Stimulated activated naive CD4-positive, alpha-beta T cell treated with Interleukin-2 at 50 U/mL for 16 hours (primary cell): ENCODE results near the gene NKX2-3.

Experiments
- DNase-seq: peaks from one replicate; lab custom pipeline; 2025; lab: John Stamatoyannopoulos, UW

NKX2-3 gene

DNA sequence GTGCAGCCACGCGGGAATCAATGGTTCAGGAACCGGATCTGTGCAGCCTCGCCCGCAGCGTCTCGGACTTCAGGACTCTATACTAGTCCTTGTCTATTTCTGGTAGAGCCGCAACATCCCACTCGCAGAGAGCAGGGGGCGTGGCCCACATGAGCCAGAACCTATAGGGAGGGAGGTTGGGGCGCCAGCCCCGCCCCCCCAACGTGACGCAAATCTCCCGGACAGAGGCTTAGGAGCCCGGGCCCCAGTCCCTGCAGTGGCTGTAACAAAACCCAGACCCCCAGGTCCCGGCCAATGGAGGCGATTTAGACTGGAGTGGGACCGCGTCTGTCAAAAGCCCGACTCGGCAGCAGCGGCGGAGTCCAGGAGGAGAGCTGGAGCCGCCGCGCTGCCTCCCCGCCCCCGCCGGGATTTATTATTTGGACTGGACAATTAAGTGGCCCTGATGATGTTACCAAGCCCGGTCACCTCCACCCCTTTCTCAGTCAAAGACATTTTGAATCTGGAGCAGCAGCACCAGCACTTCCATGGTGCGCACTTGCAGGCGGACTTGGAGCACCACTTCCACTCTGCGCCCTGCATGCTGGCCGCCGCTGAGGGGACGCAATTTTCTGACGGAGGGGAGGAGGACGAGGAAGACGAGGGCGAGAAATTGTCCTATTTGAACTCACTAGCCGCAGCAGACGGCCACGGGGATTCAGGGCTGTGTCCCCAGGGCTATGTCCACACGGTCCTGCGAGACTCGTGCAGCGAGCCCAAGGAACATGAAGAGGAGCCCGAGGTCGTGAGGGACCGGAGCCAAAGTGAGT, at the start of gene NKX2-3:
TSS of gene NKX2-3 (plus strand) at position 256 of the 809 bp plus-strand sequence. CDS start at position 446, 190 bp downstream.
- DNase-seq, result no peak

DNA sequence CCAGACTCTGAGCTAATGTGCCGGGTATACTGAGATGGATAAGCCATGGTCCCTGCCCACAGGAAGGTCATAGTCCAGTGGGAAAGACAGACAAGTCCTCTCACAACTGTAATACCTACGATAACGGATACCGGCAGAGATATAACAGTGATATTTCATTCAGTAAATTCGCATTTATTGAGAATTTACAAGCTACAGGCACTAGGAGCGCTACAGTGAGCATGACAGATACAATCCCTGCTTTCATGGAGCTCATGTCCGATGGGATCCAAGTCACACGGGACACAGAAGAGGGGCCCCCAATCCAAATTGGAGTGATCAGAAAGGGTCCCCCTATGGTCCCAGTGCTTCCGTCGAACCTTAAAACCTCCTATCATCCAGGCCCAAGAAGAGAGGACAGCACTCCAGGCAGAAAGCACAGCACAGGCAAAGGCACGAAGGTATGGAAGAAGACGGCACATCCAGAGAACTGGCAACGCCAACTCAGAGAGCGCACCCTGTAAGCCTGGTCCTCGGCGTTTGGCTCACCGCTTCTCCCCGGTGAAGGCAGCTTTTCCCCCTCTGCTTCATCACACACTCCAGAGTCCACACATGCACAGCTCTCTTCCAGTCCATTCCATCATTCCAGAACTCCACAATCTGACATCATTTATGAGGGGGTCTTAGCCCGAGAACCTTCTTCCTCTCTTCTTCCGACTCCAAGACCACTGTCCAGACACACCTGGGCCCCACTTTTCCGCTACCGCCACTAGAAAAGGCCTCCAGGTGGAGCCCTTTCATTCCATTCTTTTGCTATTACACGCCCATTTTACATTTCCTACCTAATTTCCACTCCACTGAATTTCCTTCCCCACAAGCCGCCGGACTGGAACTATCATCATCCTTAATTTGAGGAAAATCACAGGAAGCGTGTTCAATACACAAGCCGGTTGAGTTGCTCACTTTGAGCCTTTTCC, 47.8 kb upstream of the NKX2-3 start:
- DNase-seq, result no peak

DNA sequence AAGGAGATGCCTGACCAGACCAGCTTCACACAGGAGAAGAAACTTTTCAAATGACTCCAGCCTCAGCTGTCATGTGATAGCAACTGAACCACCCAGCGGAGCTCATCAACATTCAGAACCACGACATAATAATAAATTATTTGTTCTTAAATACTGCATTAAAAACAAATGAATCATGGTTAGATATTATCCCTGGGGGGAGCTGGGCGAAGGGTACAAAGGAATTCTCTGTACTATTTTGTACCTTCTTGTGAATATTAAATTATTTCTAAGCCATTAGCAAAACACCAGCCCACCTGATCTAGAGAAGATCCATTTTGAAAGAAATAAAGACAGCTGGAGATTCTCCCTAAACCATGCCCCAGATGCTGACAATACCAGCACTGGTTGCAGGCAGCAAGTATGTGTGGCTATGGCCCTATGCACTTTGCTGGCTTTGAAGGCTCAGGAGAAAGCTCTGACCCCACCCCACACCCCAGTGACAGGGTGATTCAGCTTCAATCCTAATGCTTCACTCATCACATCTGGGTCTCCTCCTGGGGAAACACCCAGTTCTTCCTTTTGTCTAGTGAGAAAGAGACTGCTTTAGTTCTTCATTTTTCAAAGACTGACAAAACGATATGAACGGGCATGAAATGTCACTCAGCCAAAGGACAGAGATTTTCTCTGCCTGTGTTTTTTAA, 45.5 kb upstream of the NKX2-3 start:
- DNase-seq, result no peak

DNA sequence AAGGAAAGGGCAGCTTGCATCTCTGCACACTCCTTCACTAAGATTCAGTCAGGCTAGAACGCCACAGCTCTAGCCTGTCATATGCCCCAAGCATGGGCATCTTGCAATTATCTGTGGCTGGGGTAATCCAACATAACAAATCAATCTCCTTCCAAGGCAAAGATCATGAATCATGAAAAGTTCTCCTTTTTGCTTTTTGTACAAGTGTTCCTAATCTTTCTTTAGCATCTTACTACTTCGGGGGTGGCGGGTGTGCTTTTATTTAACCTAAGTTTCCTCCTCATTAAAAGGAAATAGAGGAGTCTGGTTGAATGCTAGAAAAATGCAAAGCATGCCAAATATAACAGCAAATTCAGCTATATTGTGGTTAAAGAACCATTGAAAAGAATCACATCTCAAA, 43.5 kb upstream of the NKX2-3 start:
- DNase-seq, result no peak

GRCh38 chr10:99497343-99498025, 35.3 kb upstream of the NKX2-3 start:
- DNase-seq, result no peak

GRCh38 chr10:99506416-99506815, 26.3 kb upstream of the NKX2-3 start:
- no peak for DNase-seq

- no peak for DNase-seq
Observed at GRCh38 chr10:99507265-99507664, 25.5 kb upstream of the NKX2-3 start.

GRCh38 chr10:99513061-99513460, 19.7 kb upstream of the NKX2-3 start:
- DNase-seq, result no peak

GRCh38 chr10:99519690-99520039, 13.1 kb upstream of the NKX2-3 start:
- no peak for DNase-seq

- DNase-seq, result no peak
Observed at GRCh38 chr10:99520040-99520846, 12.5 kb upstream of the NKX2-3 start.

DNA sequence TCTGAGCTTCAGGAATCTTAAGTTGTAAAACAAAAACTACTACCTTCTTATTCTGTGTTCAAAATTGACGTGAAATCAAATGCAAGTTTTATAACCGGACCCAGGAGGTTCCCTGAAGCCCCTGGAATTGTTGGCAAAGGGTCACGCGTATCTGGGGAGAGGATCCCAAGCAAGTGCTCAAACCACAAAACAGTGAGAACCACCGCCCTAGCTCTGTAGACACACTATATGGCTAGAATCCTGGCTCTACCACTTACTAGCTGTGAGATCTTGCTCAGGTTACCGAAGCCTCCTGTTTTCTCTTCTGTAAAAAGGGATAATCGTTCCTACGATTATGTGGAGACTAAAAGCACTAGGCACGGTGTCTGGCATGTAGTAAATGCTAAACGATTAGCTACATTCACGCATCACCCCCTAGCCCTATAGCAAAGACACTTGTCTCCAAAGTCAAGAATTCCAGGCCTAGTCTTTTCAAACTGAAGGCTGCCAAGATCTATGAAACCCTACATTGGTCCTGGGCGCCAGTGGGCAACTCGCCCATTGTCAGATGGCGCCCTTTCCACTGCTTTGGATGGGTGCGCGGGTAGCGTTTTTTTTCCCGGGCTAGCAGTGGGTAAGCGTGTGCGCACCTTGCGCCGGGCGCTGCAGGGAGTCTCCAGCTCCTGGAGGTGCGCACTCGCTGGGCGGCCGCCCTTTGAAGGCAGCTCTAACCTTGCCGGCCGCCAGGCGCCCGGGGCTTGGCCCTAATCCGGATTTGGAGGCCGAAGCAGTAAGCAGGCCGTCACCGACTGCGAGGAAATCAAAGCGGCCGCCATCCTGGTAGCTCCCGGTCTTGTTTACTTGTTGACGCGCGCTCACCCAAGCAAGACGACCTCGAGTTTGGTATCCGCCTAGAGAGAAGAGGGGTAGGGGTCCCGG, 11.6 kb upstream of the NKX2-3 start:
- no peak for DNase-seq

GRCh38 chr10:99521765-99522469, 10.8 kb upstream of the NKX2-3 start:
- DNase-seq, result no peak

DNA sequence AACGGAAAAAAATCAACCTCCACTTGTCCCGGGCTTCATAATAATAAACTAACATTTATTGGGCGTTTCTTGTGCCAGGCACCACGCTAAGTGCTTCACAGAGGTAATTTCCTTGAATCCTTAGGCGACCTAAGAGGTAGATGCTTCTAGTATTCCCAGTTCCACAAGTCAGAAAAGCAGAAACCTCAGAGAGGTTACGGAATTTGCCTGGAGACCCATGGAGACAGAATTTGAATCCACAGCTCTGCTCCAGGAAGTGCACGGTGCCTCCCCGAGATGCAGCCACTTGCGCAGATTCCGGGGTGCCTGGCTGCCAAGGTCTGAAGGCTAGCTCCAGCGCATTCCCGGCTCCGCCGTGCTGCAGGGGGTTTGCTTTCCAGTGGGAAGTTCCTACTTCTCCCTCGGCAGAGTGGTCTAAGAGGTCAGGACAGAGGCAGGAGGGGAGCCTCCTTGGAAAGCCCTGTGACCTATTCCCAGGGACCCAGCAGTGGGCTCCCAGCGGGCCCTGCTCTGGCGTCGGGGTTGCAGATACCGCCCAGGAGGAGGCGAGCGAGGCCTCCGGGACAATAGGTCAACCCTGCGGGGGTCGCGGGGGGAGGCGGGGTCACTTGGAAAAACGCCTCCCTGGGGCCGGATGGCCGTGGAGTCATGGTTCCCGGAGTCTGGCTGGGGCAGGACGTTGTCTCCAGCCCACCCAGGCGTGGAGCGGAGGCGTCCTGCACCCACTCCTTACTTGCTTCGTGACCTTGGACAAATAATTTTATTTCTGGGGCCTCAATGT, 10.1 kb upstream of the NKX2-3 start:
- DNase-seq, result no peak

DNA sequence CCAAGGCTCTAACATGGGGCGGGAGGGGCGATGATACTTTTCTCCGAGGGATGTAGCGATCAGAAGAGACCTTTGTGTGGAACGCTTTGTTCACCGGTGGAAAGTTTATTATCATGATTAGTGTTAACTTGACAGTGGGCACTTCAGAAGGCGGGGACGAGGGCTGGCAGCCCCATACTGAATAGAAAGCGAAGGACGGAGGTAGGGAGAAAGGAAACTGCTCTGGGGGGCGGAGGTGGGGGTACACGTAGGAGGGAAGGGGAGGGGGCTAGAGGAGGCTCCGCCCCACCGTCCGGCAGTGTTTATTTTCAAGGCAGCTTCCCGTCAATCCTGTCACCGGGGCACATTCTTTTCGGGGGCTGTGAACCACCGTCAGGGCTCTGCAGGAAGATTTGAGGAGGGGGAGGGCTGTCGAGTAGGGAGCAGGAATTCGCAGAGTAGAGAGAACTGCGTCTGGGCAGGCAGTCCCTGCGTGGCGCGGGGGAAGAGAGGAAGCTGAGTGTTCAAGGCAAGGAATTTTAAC, 9.4 kb upstream of the NKX2-3 start:
- DNase-seq, result no peak

DNA sequence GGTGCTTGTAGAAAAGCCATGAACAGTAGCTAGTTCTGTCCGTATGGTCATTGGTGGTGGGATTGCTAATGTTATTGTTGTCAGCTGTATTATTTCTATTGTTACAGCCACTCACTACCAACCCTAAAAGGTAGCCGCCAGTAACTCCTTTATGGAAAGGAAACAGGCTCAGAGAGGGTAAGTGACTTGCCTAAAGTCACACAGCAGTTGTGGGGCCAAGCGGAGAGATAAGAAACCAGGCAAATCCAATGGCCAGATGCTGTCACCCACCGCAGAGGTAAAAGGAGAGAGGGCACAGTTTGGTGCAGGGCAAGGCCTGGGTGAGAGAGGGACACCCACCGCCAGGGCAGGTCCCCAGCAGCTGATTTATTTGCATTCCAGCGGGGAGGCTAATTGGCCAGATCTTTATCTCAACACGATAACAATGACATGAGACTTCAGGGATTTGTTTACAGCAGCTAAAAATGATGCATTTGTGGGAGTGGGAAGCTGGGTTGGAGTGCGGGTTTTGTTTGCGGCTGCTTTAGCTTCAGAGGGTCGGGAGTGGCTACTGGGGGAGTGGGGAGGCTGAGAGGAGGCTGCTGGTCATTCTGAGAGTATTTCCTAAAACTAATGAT, 8.6 kb upstream of the NKX2-3 start:
- DNase-seq, result no peak

- DNase-seq, result no peak
Observed at GRCh38 chr10:99524736-99525380, 7.9 kb upstream of the NKX2-3 start.

DNA sequence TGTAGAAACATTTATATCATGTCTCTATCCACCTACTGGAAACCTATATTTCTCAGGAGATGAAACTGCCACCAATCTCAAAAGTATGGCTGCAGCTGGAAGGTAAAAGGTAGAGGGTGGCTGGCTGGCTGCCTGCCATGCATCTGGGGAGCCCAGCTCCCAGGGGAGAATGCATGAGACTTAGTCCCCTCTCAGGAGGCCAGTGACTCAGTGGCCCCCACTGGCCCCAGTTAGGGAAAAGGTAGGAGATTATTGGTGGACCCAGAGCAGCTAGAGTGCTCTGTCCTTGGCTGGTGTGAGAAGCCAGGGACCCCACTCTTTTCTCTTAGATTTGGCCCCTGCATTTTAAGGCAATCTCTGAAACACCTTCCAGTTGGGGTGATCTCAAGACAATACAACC, 6.8 kb upstream of the NKX2-3 start:
- no peak for DNase-seq
